GM19239 (cell line): Measurements from ENCODE around the gene PLCXD1.
"Not testable (repeated sequence)": the region's sequence is repeated elsewhere in the genome, so short reads cannot be mapped to it uniquely, and the experiment has no call there.

Experiments used
- DNase-seq: peaks from one replicate; pipeline ENCODE4 v3.0.0; 2011; ENCODE audit warnings: low spot score; ENCODE audit not compliant: insufficient read length
- FAIRE-seq: peaks from 2 replicates; lab custom pipeline; 2011; peaks lifted over from hg19 to GRCh38; lab: Jason Lieb, UNC

The PLCXD1 gene

DNA sequence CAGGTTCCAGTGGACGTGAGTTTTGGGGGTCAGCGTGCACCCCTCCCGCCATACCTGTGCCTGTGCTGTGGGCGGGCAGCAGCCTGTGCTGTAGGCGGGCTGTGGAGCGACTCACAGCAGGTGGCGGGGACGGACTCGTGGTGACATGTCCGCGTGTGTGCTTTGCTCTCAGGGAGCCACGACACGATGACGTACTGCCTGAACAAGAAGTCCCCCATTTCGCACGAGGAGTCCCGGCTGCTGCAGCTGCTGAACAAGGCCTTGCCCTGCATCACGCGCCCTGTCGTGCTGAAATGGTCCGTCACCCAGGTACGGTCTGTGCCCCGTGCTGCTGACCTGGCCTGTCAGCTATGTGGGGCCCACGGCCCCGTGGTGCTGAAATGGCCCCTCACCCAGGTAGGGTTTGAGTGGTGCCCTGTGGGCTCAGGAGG, 7.4 kb downstream of the PLCXD1 start:
- DNase-seq (no peak), FAIRE-seq (no peak)

- FAIRE-seq, result no peak
- DNase-seq, result no peak
Observed at GRCh38 chrX:290476-291166, 9.4 kb downstream of the PLCXD1 start.

DNA sequence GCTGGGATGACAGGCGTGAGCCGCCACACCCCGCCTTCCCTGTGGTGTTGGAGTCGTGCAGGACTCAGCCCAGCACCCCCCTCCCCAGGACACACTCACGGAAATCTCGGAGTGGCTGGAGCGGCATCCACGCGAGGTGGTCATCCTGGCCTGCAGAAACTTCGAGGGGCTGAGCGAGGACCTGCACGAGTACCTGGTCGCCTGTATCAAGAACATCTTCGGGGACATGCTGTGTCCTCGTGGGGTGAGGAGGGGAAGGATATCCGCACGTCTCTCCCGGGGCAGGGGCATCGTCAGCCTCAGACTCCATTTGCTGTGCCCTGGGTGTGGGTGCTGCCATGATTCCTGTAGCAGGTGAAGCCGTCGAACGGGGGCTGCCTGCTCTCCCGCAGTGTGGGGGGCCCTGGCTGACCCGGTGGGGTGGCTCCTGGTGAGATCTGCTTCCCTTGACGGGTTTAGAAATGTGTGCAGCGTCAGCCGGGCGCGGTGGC, 10.3 kb downstream of the PLCXD1 start:
- DNase-seq (no peak), FAIRE-seq (no peak)

GRCh38 chrX:292900-293897, 12.0 kb downstream of the PLCXD1 start:
- FAIRE-seq, result no peak
- DNase-seq, result no peak

DNA sequence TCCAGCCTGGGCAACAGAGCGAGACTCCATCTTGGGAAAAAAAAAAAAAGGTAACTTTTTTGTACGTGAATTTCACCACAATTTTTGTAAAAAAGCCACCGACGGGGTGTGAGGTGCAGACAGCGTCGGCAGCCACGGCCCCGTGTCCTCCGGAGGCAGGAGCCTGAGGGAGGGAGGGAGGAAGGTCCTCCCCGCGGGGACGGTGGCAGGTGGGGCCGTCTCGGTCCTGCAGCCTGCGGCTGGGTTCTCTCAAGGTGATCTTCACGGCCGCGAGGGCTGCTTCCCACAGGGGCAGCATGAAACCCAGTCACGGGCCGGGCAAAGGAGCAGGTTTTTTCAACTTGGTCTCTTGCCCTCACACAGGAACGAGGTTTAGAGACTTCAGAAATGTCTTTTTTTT, 14.0 kb downstream of the PLCXD1 start:
- DNase-seq (no peak), FAIRE-seq (no peak)

DNA sequence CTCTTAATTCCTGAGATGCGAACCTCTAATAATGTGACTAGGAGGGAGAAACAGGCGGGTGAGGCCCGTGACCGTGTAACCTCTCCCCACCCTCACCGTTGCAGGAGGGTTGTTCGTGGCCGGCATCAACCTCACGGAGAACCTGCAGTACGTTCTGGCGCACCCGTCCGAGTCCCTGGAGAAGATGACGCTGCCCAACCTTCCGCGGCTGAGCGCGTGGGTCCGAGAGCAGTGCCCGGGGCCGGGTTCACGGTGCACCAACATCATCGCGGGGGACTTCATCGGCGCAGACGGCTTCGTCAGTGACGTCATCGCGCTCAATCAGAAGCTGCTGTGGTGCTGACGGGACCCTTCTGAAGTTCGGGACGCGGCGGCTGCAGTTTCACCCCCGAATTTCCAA, 17.8 kb downstream of the PLCXD1 start:
- FAIRE-seq (no peak), DNase-seq (no peak)

GRCh38 chrX:300334-300733, 19.2 kb downstream of the PLCXD1 start:
- no peak for FAIRE-seq
- DNase-seq, result no peak

GRCh38 chrX:302975-303374, 21.8 kb downstream of the PLCXD1 start:
- FAIRE-seq, result no peak
- no peak for DNase-seq

DNA sequence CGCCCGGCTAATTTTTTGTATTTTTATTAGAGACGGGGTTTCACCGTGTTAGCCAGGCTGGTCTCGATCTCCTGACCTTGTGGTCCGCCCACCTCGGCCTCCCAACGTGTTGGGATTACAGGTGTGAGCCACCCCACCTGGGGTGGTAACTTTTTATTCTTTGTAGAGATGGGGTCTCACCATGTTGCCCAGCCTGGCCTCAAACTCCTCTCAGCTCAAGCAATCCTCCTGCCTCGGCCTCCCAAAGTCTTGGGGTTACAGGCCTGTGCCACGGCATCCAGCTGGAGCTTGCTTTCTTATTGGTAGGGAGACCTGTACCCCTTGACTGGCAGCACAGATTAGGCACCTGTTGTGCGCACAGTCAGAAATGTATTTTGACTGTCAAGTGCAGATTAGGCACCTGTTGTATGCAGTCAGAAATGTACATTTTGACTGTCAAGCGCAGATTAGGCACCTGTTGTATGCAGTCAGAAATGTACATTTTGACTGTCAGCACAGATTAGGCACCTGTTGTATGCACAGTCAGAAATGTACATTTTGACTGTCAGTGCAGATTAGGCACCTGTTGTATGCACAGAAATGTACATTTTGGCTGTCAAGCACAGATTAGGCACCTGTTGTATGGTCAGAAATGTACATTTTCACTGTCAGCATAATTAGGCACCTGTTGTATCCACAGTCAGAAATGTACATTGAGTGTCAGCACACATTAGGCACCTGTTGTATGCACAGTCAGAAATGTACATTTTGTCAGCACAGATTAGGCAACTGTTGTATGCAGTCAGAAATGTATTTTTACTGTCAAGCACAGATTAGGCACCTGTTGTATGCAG, 24.8 kb downstream of the PLCXD1 start:
- not testable (repeated sequence) for DNase-seq, FAIRE-seq

- not testable (repeated sequence) for DNase-seq, FAIRE-seq
Observed at GRCh38 chrX:306614-307251, 25.6 kb downstream of the PLCXD1 start.

DNA sequence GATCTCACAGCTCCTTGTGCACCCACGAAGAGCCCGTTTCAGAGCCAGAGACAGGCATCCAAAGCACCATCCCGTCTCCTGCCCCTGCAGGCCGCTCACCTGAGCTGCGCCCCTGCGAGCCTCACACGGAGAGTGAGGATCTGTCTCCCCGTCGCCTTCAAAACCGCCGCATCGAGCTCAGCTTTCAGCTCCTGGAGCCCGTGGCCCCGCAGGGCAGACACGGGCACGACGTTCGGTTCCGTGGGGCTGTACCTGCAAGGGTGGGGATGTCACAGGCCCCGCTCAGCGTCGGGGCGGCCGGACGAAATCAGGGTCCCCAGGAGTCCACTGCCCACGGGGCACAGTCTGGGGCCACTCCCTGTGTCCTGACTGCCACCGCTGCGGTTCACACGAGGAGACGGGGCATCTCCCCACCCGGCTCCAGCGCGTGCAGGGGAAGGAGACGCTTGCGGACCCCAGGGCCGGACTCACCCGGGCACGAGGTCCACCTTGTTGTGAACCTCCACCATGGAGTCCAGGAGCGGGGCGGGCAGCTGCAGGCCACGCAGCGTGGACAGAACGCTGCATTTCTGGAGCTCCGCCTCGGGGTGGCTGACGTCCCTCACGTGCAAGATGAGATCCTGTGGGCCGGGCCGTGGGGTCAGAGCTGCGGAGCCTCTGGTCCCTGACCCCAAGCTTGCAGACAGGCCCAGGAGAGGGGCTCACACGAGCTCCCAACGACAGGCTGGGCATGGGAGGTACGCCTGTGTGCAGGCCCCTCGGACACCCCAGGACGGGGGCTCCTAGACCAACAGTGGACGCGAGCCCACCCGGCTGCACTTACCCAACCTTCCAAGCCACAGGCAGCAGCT, 26.3 kb downstream of the PLCXD1 start:
- FAIRE-seq (no peak), DNase-seq (no peak)

GRCh38 chrX:308821-309520, 27.8 kb downstream of the PLCXD1 start:
- no peak for FAIRE-seq
- no peak for DNase-seq

- FAIRE-seq, result no peak
- DNase-seq, result no peak
Observed at GRCh38 chrX:310621-311155, 29.5 kb downstream of the PLCXD1 start.

DNA sequence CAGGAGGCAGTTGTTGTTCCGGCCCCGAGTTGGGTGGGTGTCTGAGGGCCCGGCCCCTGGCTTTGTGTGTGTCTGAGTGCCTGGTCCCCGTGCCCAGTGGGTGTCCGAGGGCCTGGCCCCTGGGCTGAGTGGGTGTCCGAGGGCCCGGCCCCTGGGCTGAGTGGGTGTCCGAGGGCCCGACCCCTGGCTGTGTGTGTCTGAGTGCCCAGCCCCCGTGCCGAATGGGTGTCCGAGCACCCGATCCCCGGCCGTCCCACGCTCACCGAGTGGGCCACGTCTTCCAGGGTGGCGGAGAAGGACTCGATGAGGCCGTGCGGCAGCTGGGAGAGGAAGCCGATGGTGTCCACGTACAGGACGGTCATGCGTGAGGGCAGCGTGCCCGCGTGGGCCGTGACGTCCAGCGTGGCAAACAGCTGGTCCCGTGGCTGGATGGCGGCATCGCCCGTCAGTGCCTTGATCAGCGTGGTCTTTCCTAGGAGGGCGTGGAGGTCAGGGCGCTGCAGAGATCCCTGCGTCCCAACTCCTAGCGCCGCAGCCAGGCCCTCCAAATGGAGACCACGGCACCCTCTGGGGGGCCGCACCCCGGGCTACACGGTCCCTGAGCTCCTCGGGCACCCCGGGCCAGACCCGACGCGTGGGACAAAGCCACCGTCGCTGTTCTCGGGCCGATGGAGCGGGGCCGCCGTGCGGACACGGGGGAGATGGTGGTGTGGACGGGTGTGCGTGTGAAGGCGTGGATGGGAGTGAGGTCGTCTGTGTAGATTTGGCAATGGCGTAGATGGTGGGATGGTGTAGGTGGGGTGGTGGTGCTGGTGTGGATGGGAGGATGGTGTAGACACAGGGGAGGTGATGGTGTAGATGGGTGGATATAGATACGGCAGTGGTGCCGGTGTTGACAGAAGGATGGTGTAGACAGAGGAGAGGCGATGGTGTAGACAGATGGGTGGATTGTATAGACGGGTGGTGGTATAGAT, 30.3 kb downstream of the PLCXD1 start:
- FAIRE-seq, result no peak
- no peak for DNase-seq

DNA sequence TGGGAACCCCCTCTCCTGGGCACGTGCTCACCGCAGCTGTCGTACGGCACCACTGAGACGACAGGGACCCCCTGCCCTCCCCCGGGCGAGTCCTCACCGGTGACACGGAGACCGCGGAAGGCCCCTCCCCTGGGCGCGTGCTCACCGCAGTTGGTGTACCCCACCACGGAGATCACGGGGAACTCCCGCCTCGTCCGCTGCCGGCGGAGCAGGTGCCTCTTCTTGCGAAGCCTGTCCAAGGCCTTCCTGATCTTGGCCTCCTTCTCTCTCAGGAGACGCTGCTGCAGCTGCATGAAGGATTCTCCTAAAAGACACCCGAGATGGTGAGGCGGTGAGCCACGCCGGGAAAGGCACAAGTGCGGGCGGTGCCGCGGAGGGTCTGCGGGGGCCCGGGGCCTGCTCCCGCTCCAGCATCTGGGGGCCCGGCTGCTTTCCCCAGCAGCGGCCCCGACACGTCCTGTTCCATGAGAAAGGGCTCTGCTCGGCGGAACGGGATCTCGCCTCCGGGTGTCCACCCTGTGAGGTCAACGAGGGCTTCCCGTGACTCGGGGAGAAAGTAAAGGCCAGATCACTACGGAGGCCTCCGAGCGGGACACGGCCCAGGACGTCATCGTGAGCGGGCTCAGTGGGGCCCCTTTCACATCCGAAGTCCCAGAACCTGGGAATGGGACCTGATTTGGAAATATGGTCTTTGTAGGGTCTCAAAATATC, 31.6 kb downstream of the PLCXD1 start:
- no peak for FAIRE-seq

DNA sequence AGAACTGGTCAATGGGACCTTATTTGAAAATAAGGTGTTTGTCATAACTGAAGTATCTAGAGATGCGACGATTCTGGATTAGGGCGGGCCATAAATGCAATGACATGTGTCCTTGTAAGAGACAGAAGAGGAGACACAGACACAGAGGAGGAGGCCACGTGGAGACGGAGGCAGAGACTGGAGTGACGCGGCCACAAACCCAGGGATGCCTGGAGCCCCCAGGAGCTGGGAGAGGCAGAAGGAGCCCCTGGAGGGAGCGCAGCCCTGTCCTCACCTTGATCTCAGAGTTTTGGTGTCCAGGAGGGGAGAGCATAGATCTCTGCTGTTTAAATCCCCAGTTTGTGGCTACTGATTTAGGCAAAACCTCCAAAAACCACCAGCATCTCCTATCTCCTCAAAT, 32.4 kb downstream of the PLCXD1 start:
- no peak for FAIRE-seq
- DNase-seq, result no peak

More for the DNA sequence above, 31.6 kb downstream of the PLCXD1 start:
- no peak for DNase-seq
